ENCODE data around the gene MSL2. TPM values are rescaled to one million over a fixed set of nuclear protein-coding genes. Genes with fewer than 3 reads are reported as not detected.
A peak's percentile ranks its signal among the peaks of the same experiment; 100 is the strongest.
"Not testable (repeated sequence)": the region's sequence is repeated elsewhere in the genome, so short reads cannot be mapped to it uniquely, and the experiment has no call there.

MSL2 gene
- 1 to 10 TPM; 4.2 to 7.2 (median 6.5) TPM for polyA plus RNA-seq

GRCh38 chr3:136196064-136196400 lies at the start of gene MSL2:
Gene MSL2, minus strand, starts transcription at chr3:136196335. Its CDS starts 1,222 bp downstream, at chr3:136195113.
- 0 to 2% (median 1%) methylated on average over 36 to 37 of the region's 37 CpGs for WGBS, 3 donors

GRCh38 chr3:136245691-136246090 lies 49.6 kb upstream of the MSL2 start:
- 41 to 73% (median 43%) methylated on average over 3 of the region's 3 CpGs for WGBS, 3 donors
- no peak overlapping the region for H3K27ac ChIP-seq (ENCODE audit: low read depth, low read length)

More at GRCh38 chr3:136196064-136196400, at the start of gene MSL2:
- H3K27ac ChIP-seq (ENCODE audit: low read depth, low read length): peak within 1 kb of the TSS; percentile 95

- 45 to 69% (median 57%) methylated on average over 1 of the region's 1 CpG for WGBS, 3 donors
- H3K27ac ChIP-seq (ENCODE audit: low read depth, low read length): no peak overlapping the region
Measured at GRCh38 chr3:136239094-136239493, 43.0 kb upstream of the MSL2 start.

GRCh38 chr3:136237961-136238649 lies 42.0 kb upstream of the MSL2 start:
- 85 to 88% (median 87%) methylated on average over 4 of the region's 4 CpGs for WGBS, 3 donors
- no peak overlapping the region for H3K27ac ChIP-seq (ENCODE audit: low read depth, low read length)

- WGBS, 3 donors: 31 to 56% (median 44%) methylated on average over 1 of the region's 1 CpG
- no peak overlapping the region for H3K27ac ChIP-seq (ENCODE audit: low read depth, low read length)
Measured at GRCh38 chr3:136237103-136237502, 41.0 kb upstream of the MSL2 start.

- no peak overlapping the region for H3K27ac ChIP-seq (ENCODE audit: low read depth, low read length)
- 71 to 82% (median 74%) methylated on average over 2 of the region's 2 CpGs for WGBS, 3 donors
Measured at GRCh38 chr3:136236109-136236508, 40.0 kb upstream of the MSL2 start.

GRCh38 chr3:136235545-136235944 lies 39.4 kb upstream of the MSL2 start:
- H3K27ac ChIP-seq (ENCODE audit: low read depth, low read length): no peak overlapping the region
- WGBS, 3 donors: 88 to 100% (median 94%) methylated on average over 1 of the region's 1 CpG

GRCh38 chr3:136232413-136232812 lies 36.3 kb upstream of the MSL2 start:
- H3K27ac ChIP-seq (ENCODE audit: low read depth, low read length): no peak overlapping the region
- whole genome bisulfite sequencing, 3 donors: 68 to 83% (median 69%) methylated on average over 2 of the region's 2 CpGs

- 90 to 99% (median 96%) methylated on average over 4 of the region's 4 CpGs for WGBS, 3 donors
- H3K27ac ChIP-seq (ENCODE audit: low read depth, low read length): not testable (repeated sequence)
Measured at GRCh38 chr3:136222746-136223145, 26.6 kb upstream of the MSL2 start.

GRCh38 chr3:136211547-136211946 lies 15.4 kb upstream of the MSL2 start:
- WGBS, 3 donors: 76 to 89% (median 79%) methylated on average over 2 of the region's 2 CpGs
- H3K27ac ChIP-seq (ENCODE audit: low read depth, low read length): no peak overlapping the region

GRCh38 chr3:136209921-136210320 lies 13.8 kb upstream of the MSL2 start:
- H3K27ac ChIP-seq (ENCODE audit: low read depth, low read length): no peak overlapping the region

GRCh38 chr3:136207489-136208115 lies 11.5 kb upstream of the MSL2 start:
- WGBS, 3 donors: 67 to 75% (median 69%) methylated on average over 4 of the region's 4 CpGs
- no peak overlapping the region for H3K27ac ChIP-seq (ENCODE audit: low read depth, low read length)

- 94 to 96% (median 95%) methylated on average over 5 of the region's 5 CpGs for WGBS, 3 donors
Measured at GRCh38 chr3:136199219-136199618, 3.1 kb upstream of the MSL2 start.

GRCh38 chr3:136198462-136199078 lies 2.4 kb upstream of the MSL2 start:
- H3K27ac ChIP-seq (ENCODE audit: low read depth, low read length): not testable (repeated sequence)
- 95 to 99% (median 99%) methylated on average over 10 of the region's 10 CpGs for WGBS, 3 donors

More at GRCh38 chr3:136199219-136199618, 3.1 kb upstream of the MSL2 start:
- not testable (repeated sequence) for H3K27ac ChIP-seq (ENCODE audit: low read depth, low read length)

- 12 to 21% (median 17%) methylated on average over 15 of the region's 15 CpGs for WGBS, 3 donors
- H3K27ac ChIP-seq (ENCODE audit: low read depth, low read length): peak overlapping the region; percentile 83
Measured at GRCh38 chr3:136197159-136197793, 1.1 kb upstream of the MSL2 start.

- peak overlapping the region; percentile 83 for H3K27ac ChIP-seq (ENCODE audit: low read depth, low read length)
- WGBS, 3 donors: 0 to 1% (median 0%) methylated on average over 57 to 64 of the region's 64 CpGs
Measured at GRCh38 chr3:136196401-136197158, 445 bp upstream of the MSL2 start.

GRCh38 chr3:136195258-136196063 lies 674 bp downstream of the MSL2 start:
- peak overlapping the region; percentile 95 for H3K27ac ChIP-seq (ENCODE audit: low read depth, low read length)
- WGBS, 3 donors: 0 to 1% (median 0%) methylated on average over 84 to 103 of the region's 103 CpGs

Data from adipose tissue (tissue), 3 donors.